ENCODE results near the gene ZSCAN12. TPM values are rescaled to one million over a fixed set of nuclear protein-coding genes. Genes with fewer than 3 reads are reported as not detected.

ZSCAN12 gene
- total RNA-seq, 1 experiment from 2014 or later = 12.6 TPM

DNA sequence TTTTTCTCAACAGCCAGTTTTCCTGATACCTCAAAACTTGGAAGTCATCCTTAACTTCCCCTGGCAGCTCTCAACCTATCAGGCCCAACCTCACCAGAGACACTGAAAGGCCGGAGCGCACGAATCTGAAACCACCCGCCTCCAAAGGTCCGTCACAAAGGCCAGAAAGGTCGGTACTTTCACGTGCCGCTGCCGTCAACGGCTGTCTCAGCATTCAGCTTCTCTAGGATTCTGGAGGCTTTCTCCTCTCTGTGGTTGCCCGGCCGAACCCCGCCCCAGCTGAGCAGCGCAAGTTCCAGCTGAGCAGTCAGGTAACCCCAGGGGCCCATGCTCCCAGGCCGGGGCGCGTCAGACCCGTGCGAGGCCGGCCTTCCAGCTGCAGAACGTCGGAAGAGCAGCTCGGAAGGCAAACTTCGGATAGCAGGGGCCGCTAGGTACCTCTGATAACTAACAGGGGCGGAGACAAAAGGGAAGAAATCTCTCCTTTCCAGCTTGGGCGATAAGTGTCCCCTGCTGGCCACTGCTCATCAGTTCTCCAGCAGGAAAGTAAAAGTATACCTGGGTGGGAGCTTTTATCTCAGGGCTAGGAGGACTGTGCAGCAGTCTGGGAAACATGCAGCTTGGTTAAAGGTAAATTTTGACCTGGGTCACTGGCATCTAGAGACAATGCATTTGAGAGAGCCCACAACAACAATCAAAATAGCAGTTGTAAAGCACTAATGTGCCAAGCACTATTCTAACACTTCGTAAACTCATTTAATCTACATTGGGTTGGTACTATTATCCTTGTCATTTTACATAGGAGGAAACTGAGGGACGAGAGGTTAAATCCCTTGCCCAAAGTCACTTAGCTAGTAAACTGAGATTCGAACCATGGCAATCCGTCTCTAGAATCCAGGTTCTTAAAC is 16.1 kb downstream of the ZSCAN12 start:
- H3K27me3 ChIP-seq (ENCODE audit: insufficient read depth, low read length) = no peaks in the 10 kb centered on the region
- H3K18ac ChIP-seq (ENCODE audit: insufficient read length, low read depth, low read length) = no peak overlapping the region
- Mint-ChIP-seq H3K4me3 (peak overlapping the region; percentile 74 to 83), H3K27ac (peak overlapping the region; percentile 94 to 99 (median 97); a peak in 6 of 7 replicates), H3K36me3 (ENCODE audit: insufficient read depth in 1 of 3, low read depth in 3 of 3) (peaks cover 21 to 60% (median 49%) of the 10 kb centered on the region in 3 experiments; a peak in 6 of 7 replicates), H3K4me1 (peaks cover 11 to 17% of the 10 kb centered on the region in 2 experiments), H3K27me3 (ENCODE audit: low read depth) (no peaks in the 10 kb centered on the region), H3K9me3 (no peaks in the 10 kb centered on the region; a peak in 1 of 5 replicates)
- peaks cover 5% of the 10 kb centered on the region for H3K23me2 ChIP-seq (ENCODE audit: insufficient read length, low read depth, low read length, poor library complexity, severe bottlenecking)
- H3K14ac ChIP-seq (ENCODE audit: insufficient read depth, low read length) = peak overlapping the region; percentile 69; the same call in 1 of the 2 replicates
- no peak overlapping the region for H4K8ac ChIP-seq (replicated peaks; ENCODE audit: insufficient read length, low read depth, low read length)
- H2AK5ac ChIP-seq (ENCODE audit: insufficient read length, low read length) = no peak overlapping the region
- H3K9ac ChIP-seq (ENCODE audit: extremely low read depth, insufficient read length, low read length) = peak overlapping the region; percentile 63
- H3K79me2 ChIP-seq (ENCODE audit: insufficient read depth, low read length) = no peaks in the 10 kb centered on the region
- H3T11ph ChIP-seq (ENCODE audit: low read length) = no peak overlapping the region
- no peak overlapping the region for H3K56ac ChIP-seq (ENCODE audit: insufficient read length, low read depth, low read length)
- TF ChIP-seq, protein P1, sequence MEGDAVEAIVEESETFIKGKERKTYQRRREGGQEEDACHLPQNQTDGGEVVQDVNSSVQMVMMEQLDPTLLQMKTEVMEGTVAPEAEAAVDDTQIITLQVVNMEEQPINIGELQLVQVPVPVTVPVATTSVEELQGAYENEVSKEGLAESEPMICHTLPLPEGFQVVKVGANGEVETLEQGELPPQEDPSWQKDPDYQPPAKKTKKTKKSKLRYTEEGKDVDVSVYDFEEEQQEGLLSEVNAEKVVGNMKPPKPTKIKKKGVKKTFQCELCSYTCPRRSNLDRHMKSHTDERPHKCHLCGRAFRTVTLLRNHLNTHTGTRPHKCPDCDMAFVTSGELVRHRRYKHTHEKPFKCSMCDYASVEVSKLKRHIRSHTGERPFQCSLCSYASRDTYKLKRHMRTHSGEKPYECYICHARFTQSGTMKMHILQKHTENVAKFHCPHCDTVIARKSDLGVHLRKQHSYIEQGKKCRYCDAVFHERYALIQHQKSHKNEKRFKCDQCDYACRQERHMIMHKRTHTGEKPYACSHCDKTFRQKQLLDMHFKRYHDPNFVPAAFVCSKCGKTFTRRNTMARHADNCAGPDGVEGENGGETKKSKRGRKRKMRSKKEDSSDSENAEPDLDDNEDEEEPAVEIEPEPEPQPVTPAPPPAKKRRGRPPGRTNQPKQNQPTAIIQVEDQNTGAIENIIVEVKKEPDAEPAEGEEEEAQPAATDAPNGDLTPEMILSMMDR (conservative IDR thresholded peaks at IDR 0.05) = peak; percentile 69
- no peaks in the 10 kb centered on the region for H3K9me3 ChIP-seq (ENCODE audit: control insufficient read depth, low read depth, low read length)
- no CpG with 5 or more reads among the region's 31 CpGs for WGBS (ENCODE audit: extremely low coverage, insufficient read length, low lambda C conversion rate)
- no peak overlapping the region for H3K23ac ChIP-seq (ENCODE audit: insufficient read length, low read depth, low read length)
- H4K91ac ChIP-seq (ENCODE audit: insufficient read length, low read depth, low read length) = no peak overlapping the region
- H2BK15ac ChIP-seq (ENCODE audit: low read depth, low read length) = no peak overlapping the region
- peak; percentile 96 for DNase-seq
- H2BK120ac ChIP-seq (ENCODE audit: low read depth, low read length, poor library complexity, severe bottlenecking) = no peak overlapping the region
- H3K4me1 ChIP-seq (ENCODE audit: insufficient read depth, low read length) = no peaks in the 10 kb centered on the region
- H3K4ac ChIP-seq (ENCODE audit: low read depth, low read length) = no peak overlapping the region
- H2BK20ac ChIP-seq (ENCODE audit: low read depth, low read length, poor library complexity, severe bottlenecking) = no peak overlapping the region
- no peak overlapping the region for H2AFZ ChIP-seq (ENCODE audit: low read length)
- peak overlapping the region; percentile 80 for H3K4me2 ChIP-seq (ENCODE audit: insufficient read depth, insufficient read length, low read length)
- H3K79me1 ChIP-seq (ENCODE audit: insufficient read depth, low read depth, low read length, poor library complexity, severe bottlenecking) = no peaks in the 10 kb centered on the region
- H4K5ac ChIP-seq (ENCODE audit: insufficient read length, low read depth, low read length) = no peak overlapping the region
- H2BK5ac ChIP-seq (ENCODE audit: insufficient read length, low read length) = no peak overlapping the region
- H4K20me1 ChIP-seq (ENCODE audit: control insufficient read depth, insufficient read depth, insufficient read length) = no peaks in the 10 kb centered on the region
- H2BK12ac ChIP-seq (ENCODE audit: insufficient read length, low read depth, low read length) = no peak overlapping the region
- no peak overlapping the region for H3K27ac ChIP-seq (ENCODE audit: insufficient read length, low read depth, low read length)

All from H9 (cell line).